Measurements from ENCODE around the gene GPS2.

DNA sequence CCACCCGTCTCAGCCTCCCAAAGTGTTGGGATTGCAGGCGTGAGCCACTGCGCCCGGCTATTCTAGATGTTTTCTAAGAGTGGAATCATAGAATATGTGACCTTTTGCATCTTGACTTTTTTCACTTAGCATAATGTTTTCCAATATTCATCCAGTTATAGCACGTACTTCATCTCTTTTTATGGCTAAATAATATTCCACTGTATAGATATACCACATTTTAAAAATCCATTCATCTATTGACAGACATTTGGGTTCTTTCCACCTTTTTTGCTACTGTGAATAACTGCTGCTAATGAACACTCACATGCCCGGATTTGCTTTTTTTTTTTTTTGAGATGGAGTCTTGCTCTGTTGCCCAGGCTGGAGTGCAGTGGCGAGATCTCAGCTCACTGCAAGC is 11.0 kb downstream of the GPS2 start:
- TF ChIP-seq, protein P1, sequence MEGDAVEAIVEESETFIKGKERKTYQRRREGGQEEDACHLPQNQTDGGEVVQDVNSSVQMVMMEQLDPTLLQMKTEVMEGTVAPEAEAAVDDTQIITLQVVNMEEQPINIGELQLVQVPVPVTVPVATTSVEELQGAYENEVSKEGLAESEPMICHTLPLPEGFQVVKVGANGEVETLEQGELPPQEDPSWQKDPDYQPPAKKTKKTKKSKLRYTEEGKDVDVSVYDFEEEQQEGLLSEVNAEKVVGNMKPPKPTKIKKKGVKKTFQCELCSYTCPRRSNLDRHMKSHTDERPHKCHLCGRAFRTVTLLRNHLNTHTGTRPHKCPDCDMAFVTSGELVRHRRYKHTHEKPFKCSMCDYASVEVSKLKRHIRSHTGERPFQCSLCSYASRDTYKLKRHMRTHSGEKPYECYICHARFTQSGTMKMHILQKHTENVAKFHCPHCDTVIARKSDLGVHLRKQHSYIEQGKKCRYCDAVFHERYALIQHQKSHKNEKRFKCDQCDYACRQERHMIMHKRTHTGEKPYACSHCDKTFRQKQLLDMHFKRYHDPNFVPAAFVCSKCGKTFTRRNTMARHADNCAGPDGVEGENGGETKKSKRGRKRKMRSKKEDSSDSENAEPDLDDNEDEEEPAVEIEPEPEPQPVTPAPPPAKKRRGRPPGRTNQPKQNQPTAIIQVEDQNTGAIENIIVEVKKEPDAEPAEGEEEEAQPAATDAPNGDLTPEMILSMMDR (IDR thresholded peaks at IDR 0.05), result no peak
- TF ChIP-seq POLR2A (IDR thresholded peaks at IDR 0.05) (no peak), POLR2AphosphoS5 (IDR thresholded peaks at IDR 0.05; ENCODE audit: insufficient read depth in 1 of 2, low read depth in 1 of 2) (no peak)

All from vagina (tissue), 2 donors.